Testis (tissue), 2 donors: Measurements from ENCODE around the gene ENTHD1.

Experiments used
- POLR2A ChIP-seq: fragments of 450-650 bp; IDR thresholded peaks from one replicate; pipeline ENCODE4 v1.6.1; 2017; ENCODE audit warnings: antibody characterized with exemption, mild to moderate bottlenecking, moderate library complexity
- TF ChIP-seq, protein P1 (sequence below), 3 experiments: fragments of 450-650 bp in 2 of 3; fragments of 200-600 bp in 1 of 3; sonication (generic) in 1 of 3; IDR thresholded peaks; one replicate each; pipeline ENCODE4 v1.5.1; 2016 to 2019; ENCODE audit warnings: antibody characterized with exemption in 3 of 3, mild to moderate bottlenecking in 2 of 3, moderate library complexity in 1 of 3

DNA sequence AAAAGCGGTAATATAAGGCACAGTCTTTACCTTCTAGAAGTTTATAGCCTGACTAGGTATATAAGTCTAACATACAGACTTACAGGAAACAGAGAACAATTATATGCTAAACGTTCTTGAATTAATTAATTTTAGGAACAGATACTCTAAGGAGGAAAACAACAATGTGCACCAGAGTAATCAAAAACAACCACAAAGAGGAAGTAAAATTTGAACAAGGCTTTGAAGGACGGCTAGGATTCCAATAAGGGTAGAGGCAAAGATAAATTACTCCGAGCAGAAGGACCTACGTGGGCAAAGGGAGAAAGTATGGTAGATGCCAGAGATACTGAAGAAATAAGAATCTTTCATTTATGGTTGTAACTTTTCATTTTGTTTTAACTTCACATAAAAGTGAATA is 54.4 kb downstream of the ENTHD1 start:
- TF ChIP-seq, protein P1, sequence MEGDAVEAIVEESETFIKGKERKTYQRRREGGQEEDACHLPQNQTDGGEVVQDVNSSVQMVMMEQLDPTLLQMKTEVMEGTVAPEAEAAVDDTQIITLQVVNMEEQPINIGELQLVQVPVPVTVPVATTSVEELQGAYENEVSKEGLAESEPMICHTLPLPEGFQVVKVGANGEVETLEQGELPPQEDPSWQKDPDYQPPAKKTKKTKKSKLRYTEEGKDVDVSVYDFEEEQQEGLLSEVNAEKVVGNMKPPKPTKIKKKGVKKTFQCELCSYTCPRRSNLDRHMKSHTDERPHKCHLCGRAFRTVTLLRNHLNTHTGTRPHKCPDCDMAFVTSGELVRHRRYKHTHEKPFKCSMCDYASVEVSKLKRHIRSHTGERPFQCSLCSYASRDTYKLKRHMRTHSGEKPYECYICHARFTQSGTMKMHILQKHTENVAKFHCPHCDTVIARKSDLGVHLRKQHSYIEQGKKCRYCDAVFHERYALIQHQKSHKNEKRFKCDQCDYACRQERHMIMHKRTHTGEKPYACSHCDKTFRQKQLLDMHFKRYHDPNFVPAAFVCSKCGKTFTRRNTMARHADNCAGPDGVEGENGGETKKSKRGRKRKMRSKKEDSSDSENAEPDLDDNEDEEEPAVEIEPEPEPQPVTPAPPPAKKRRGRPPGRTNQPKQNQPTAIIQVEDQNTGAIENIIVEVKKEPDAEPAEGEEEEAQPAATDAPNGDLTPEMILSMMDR (IDR thresholded peaks at IDR 0.05): no peak
- no peak for TF ChIP-seq POLR2A
